ENCODE data around the gene MUC3A.
"Not testable (repeated sequence)": the region's sequence is repeated elsewhere in the genome, so short reads cannot be mapped to it uniquely, and the experiment has no call there.

Gene MUC3A

GRCh38 chr7:100933734-100934133 is 15.6 kb upstream of the MUC3A start:
- TF ChIP-seq ZEB2 (tag by site-specific recombination; IDR thresholded peaks at IDR 0.05) (no peak), KLF1 (tag by site-specific recombination; IDR thresholded peaks at IDR 0.05) (peak; percentile 97), SALL2 (tag by site-specific recombination; IDR thresholded peaks at IDR 0.05; ENCODE audit: borderline replicate concordance) (no peak)
- POLR2A ChIA-PET, result no interaction called here
- CTCF ChIA-PET, result no interaction called here
- Histone ChIP-seq H3K4me1 (ENCODE audit: control insufficient read depth, insufficient read depth, low read length) (no peaks in the 10 kb centered on the region), H3K4me3 (ENCODE audit: low read depth, low read length) (no peak overlapping the region), H3K27ac (ENCODE audit: extremely low read depth, low read depth, low read length) (no peak overlapping the region), H3K9me3 (ENCODE audit: control insufficient read depth, insufficient read depth, low read depth, low read length) (no peaks in the 10 kb centered on the region), H3K36me3 (ENCODE audit: control insufficient read depth in 2 of 2, insufficient read depth in 1 of 2, low read length in 2 of 2) (no peaks in the 10 kb centered on the region)

- CTCF ChIA-PET, result interaction anchor here (0.7 kb wide), 1 partner anchor 142 kb away, joined by 3 read pairs; no protein-coding TSS in a partner anchor
- H3K4me3 ChIP-seq (ENCODE audit: low read depth, low read length); H3K4me1 ChIP-seq (ENCODE audit: control insufficient read depth, insufficient read depth, low read length); POLR2A ChIA-PET; H3K36me3 ChIP-seq (ENCODE audit: control insufficient read depth in 2 of 2, insufficient read depth in 1 of 2, low read length in 2 of 2); H3K27ac ChIP-seq (ENCODE audit: extremely low read depth, low read depth, low read length); H3K9me3 ChIP-seq (ENCODE audit: control insufficient read depth, insufficient read depth, low read depth, low read length): not testable (repeated sequence)
These were observed 14.0 kb upstream of the MUC3A start for GRCh38 chr7:100935381-100935780.

- TF ChIP-seq ZNF366 (tag by site-specific recombination; conservative IDR thresholded peaks at IDR 0.05), result peak; percentile 54
- H3K27ac ChIP-seq (ENCODE audit: extremely low read depth, low read depth, low read length); H3K4me1 ChIP-seq (ENCODE audit: control insufficient read depth, insufficient read depth, low read length); H3K9me3 ChIP-seq (ENCODE audit: control insufficient read depth, insufficient read depth, low read depth, low read length); CTCF ChIA-PET; H3K36me3 ChIP-seq (ENCODE audit: control insufficient read depth in 2 of 2, insufficient read depth in 1 of 2, low read length in 2 of 2); POLR2A ChIA-PET; H3K4me3 ChIP-seq (ENCODE audit: low read depth, low read length): not testable (repeated sequence)
These were observed 13.2 kb upstream of the MUC3A start for GRCh38 chr7:100936167-100936566.

- H3K4me3 ChIP-seq (ENCODE audit: low read depth, low read length), result no peak overlapping the region
- H3K27ac ChIP-seq (ENCODE audit: extremely low read depth, low read depth, low read length), result no peak overlapping the region
- ChIA-PET POLR2A (no interaction called here), CTCF (interaction anchor here (0.7 kb wide), 1 partner anchor 117 kb away, joined by 3 read pairs; no protein-coding TSS in a partner anchor)
- H3K4me1 ChIP-seq (ENCODE audit: control insufficient read depth, insufficient read depth, low read length), result peaks cover 4% of the 10 kb centered on the region; the same call in 1 of the 2 replicates
- H3K9me3 ChIP-seq (ENCODE audit: control insufficient read depth, insufficient read depth, low read depth, low read length), result no peaks in the 10 kb centered on the region
- no peaks in the 10 kb centered on the region for H3K36me3 ChIP-seq (ENCODE audit: control insufficient read depth in 2 of 2, insufficient read depth in 1 of 2, low read length in 2 of 2)
- TF ChIP-seq ZEB2 (tag by site-specific recombination; IDR thresholded peaks at IDR 0.05) (peak; percentile 80), ZNF837 (tag by site-specific recombination; IDR thresholded peaks at IDR 0.05) (no peak), ZNF202 (tag by site-specific recombination; IDR thresholded peaks at IDR 0.05; ENCODE audit: borderline replicate concordance) (no peak), ZNF133 (tag by site-specific recombination; IDR thresholded peaks at IDR 0.05) (no peak), ZNF843 (tag by site-specific recombination; IDR thresholded peaks at IDR 0.05) (0 out of 2 replicates have a peak, but pooled peaks have one; percentile 16), BCL6B (tag by site-specific recombination; IDR thresholded peaks at IDR 0.05) (peak; percentile 73), ZNF76 (tag by site-specific recombination; IDR thresholded peaks at IDR 0.05; ENCODE audit: borderline replicate concordance, low read depth) (no peak), ZNF488 (tag by site-specific recombination; IDR thresholded peaks at IDR 0.05) (peak; percentile 77), ZNF629 (tag by site-specific recombination; IDR thresholded peaks at IDR 0.05) (peak; percentile 37; the same call in 1 of the 2 replicates), PRDM6 (tag by site-specific recombination; IDR thresholded peaks at IDR 0.05) (peak; percentile 83), ZBTB8A (tag by site-specific recombination; IDR thresholded peaks at IDR 0.05) (0 out of 2 replicates have a peak, but pooled peaks have one; percentile 20), ZNF664 (tag by site-specific recombination; IDR thresholded peaks at IDR 0.05) (no peak), ATF2 (tag by site-specific recombination; IDR thresholded peaks at IDR 0.05; ENCODE audit: low read depth) (peak; percentile 35; the same call in 1 of the 2 replicates), ZNF785 (tag by site-specific recombination; IDR thresholded peaks at IDR 0.05) (no peak), ZNF37A (tag by site-specific recombination; IDR thresholded peaks at IDR 0.05) (no peak), SP3 (tag by site-specific recombination; IDR thresholded peaks at IDR 0.05) (no peak), ZNF280C (tag by site-specific recombination; IDR thresholded peaks at IDR 0.05) (no peak)
These were observed 7.1 kb upstream of the MUC3A start for GRCh38 chr7:100942045-100942774.

All from HEK293 (cell line).